CD4-positive, alpha-beta T cell treated with Interleukin-10 for 1 hour (primary cell): Measurements from ENCODE around the gene KCTD4.
"Not testable (repeated sequence)": the region's sequence is repeated elsewhere in the genome, so short reads cannot be mapped to it uniquely, and the experiment has no call there.

ENCODE experiments used
- DNase-seq: peaks from one replicate; pipeline ENCODE4 v3.0.0-alpha.2; 2020

The KCTD4 gene

DNA sequence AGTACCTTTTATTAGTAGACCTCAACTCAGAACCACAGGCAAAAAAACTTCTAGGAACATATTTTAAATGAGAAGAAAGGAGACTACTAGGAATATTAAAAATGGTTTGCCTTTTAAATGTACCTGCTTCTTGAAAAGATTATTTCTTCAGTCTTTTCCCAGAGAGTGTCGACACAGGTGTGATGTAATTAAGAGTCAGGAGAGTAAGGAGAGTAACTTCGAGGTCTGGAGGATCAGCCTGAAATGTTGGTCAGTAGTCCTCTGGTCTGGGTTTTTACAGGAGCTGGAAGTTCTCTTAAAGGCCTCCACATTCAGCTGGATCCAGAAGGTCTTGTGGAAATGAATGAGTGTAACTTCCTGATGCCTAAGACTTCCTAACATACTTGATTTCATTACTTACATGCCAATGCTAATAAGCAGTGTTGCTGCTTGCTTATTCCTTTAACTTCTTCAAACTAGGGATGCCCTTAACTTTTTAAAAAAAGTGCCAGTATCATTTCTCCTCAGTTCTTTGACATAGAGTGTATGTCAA lies at the start of gene KCTD4:
TSS of gene KCTD4 (minus strand) at position 345 of the 532 bp plus-strand sequence. CDS start 6,478 bp downstream, outside the sequence.
- no peak for DNase-seq

DNA sequence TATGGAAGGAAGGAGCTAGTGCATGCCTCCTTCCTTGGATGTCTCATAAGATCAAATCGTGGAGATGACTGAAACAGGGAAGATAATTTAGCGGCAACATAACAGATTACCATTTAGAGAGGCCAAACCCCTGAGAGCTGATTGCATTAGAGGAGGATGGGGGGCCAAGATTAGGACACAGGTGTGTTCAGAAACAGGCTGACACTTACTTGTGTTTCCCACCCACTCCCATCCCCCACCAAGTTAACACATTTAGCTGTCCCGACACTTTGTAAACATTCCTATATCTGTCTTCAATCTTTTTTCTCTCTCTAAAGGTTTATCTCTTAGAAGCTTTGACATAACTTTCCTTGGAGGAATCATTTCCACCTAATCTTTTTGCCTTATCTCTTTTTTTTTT lies 48.8 kb upstream of the KCTD4 start:
- no peak for DNase-seq

DNA sequence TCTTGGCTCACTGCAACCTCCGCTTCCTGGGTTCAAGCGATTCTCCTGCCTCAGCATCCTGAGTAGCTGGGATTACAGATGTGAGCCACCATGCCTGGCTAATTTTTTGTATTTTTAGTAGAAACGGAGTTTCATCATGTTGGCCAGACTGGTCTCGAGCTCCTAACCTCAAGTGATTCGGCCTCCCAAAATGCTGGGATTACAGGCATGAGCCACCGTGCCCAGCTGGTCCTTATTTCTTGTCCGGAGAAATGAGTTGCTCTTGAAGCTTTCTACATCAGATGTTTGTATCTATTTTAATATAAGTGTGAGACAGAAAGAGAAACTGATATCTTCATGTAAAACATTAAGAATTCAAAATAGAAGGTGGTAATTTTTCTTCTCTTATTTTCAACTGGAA lies 43.9 kb upstream of the KCTD4 start:
- DNase-seq: not testable (repeated sequence)

DNA sequence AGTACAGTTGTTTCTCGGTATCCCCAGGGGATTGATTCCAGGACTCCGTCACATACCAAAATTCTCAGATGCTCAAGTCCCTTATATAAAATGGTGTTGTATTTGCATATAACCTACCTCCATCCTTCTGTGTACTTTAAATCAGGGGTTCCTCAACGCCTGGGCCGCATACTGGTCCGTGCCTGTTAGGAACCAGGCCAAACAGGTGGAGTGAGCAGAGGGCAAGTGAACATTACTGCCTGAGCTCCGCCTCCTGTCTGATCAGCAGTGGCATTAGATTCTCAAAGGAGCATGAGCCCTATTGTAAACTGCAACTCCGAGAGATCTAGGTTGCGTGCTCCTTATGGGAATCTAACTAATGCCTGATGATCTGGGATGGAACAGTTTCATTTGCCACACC lies 42.2 kb upstream of the KCTD4 start:
- no peak for DNase-seq

DNA sequence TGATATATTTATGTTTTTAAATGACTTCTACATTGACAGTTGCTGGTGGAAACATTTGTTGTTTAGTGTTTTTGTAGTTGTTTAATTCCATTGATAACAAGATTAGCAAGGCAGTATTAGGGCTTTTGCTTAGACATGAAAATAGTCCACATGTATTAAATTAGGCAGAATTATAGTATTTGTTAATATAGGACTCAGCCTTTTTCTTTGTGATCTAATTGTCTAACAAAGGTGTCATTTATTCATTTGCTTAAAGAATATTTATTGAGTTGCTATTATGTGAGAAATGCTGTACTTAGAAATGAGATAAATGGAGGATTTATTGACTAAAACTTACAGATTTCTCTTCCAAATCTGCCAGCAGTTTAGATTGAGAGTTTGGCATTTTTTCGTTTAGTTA lies 41.7 kb upstream of the KCTD4 start:
- DNase-seq: no peak

DNA sequence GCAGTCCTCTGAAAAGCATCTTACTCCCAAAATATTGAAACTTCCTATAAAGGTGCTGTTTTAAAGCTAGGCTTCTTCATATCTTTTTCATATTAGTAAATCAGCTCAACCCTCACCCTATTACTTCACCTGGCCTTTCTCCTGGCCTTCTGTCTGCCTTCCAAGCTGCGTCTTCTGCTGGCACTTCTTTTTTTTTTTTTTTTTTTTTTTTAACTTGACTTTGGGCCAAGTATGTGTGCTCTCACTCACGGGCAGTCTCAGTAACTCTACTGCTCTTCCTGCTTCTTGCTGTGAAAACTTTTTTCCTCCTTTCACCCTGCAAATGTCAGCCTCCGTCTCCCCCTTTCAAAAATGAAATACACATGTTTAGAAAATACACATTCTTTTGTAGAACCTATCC lies 41.2 kb upstream of the KCTD4 start:
- DNase-seq: no peak

DNA sequence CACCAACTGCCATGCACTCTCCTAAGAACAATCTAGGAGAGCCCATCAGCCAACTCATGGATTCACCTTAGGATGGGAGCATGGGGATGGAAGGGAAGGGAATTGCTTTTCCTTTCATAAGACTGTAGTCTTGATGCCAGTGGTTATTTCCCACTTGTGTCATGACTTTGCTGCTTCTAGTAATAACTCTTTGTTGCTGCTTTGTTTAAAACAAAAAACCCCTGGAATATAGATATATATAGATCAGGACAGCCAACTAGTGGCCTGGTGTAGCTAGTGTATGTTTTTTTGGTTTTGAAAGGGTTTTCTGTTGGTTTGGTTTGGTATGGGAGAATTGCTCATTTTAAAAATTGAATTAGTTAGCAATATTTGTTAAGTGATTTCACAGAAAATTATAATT lies 39.3 kb upstream of the KCTD4 start:
- DNase-seq: no peak

DNA sequence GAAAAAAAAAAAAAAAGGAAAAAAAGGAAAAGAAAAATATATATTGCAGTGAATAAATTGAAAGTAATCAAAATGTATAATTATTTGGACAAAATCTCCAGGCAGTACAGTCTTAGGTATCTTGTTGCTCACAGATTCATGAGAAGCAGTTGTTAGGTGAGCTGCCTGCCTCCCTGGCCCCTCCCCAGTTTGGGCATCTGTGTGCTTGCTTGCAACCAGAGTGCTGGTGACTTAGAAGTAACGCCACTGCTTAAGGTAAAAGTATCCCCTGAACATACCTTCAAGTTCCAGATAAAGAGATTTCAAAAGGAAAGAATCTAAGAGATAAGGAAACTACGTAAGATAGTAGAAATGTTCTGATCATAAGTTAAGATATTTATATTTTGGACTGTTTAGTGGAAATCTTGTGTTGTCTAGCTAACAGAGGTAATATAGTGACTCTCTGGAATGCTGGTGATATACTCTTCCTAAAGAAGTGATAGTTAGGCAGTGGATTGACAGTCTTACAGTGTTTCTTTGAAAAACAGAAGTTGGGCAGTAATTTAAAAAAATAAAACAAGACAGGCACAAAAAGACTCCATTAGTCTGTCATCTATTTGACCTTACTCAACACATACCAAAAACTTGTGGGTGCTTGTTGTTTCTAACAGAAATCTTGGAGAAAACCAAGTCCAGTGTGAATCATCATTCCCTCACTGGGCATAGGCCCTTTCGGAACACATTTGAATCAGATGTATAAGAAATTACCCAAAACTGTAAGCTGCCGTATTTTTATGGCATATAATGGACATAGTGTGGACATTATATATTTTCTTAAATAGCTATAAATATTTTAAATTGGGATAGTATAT lies 38.3 kb upstream of the KCTD4 start:
- DNase-seq: no peak

DNA sequence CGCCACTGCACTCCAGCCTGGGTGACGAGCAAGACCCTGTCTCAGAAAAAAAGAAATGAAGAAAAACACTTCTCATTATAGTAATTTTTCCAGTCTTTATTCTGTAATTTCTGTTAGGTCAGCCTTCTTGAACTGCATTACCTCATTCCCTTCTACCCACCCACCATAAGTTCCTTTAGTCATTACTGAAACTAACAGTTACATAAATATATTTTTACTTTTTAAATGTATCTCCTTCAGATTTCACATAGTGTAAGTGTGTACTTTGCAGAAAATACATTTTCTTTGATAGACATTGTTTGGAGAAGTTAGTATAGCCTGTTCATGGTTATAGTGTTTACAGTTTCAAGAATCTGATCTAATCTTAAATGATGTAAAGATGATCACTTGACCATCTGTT lies 31.7 kb upstream of the KCTD4 start:
- no peak for DNase-seq

DNA sequence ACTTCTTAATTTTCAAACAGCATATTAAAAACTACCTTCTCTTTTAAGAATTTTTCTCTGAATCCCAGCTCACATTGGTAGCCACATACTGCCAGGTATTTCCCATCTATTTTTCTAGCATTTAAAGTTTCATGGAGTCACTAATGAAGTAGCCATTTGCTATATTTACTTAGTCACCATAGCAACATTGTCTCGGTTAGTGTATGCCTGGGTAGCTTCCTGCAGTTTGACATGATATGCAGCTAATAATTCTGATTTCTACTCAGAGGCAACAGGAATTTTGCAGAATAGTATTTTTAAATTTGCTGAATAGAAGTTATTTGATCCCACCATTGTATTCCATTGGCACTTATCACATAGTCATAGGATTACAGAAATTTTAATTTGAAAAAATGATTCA lies 30.9 kb upstream of the KCTD4 start:
- DNase-seq: no peak

DNA sequence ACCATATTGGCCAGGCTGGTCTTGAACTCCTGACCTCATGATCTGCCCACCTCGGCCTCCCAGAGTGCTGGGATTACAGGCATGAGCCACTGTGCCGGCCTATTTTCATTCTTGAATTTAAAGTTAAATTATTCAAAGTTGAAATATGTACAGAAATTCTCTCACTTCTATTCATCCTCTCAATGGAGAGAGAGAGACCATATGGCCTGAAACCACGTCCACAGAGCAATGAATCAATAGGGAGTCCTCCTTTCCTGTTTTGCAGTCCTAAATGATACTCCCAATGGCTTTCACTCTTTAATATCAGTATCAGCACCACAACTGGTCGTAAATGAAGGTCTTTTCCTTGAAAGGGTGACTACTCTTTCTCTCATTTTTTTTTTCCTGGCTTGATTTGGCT lies 30.5 kb upstream of the KCTD4 start:
- DNase-seq: no peak

DNA sequence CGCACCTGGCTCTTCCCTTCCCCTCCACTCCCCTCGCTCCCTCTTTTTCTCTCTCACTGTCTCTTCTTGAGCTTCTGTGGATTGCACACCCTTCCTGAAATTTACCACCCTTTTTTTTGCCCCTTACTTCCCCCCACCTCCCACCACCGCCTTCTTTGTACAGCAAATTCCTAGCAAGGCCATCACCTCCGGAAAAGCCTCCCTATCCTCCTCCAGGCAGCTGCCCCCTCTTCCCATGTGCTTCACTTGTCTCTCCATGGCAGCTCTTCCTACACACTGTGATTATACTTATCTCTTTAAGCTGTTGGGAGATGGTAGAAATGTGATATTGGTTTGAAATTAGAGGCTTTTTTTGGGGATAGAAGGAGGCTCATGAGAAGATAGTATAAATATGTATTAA lies 28.3 kb upstream of the KCTD4 start:
- no peak for DNase-seq

DNA sequence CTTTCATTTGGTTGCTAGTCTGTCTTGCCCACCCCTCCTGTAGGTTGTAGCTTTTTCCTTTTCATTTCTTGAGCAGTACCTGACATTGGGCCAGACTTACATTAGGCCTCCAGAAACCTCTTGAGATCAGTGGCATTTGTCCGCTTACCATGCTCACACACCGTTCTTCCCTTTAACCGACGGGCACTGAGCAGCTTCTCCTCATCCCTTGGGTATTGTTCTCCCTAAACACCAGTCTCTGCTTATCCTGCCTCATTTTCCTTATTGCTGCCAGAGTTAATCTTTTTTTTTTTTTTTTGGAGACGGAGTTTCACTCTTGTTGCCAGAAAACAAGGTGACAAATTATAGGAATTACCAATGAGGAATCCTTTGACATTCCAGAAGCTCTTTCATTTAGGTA lies 27.2 kb upstream of the KCTD4 start:
- no peak for DNase-seq

DNA sequence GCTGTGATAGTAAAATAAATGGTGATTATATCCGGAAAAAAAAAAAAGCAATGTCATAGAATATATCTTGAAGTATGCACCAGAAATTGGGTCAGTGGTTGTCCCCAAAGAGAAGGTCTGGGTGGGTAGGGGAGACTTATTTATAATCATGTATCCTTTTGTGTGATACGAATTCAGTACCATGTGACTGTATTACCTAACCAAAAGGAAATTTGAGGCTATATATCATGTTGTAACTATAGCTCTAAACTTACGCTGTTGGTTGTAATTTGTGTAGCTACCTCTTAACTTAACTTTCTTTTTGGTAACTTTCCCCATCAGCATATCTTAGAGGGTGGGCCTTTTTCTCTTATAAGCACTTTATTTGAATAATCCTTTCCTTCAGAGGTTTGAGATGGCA lies 25.2 kb upstream of the KCTD4 start:
- no peak for DNase-seq

DNA sequence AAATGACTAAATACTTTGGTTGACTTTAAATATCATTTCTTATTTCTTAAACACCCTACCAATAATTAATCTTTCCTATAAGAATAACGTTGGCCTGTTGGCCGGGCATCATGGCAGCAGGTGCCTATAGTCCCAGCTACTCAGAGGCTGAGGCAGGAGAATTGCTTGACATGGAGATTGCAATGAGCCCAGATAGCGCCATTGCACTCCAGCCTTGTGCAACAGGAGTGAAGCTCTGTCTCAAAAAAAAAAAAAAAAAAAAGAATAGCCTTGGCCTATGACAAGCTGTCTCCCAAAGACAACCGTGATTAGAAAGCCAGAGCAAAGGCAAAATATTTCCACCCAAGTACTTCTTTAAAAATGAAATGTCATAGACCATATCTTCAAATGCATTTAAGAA lies 24.5 kb upstream of the KCTD4 start:
- no peak for DNase-seq

DNA sequence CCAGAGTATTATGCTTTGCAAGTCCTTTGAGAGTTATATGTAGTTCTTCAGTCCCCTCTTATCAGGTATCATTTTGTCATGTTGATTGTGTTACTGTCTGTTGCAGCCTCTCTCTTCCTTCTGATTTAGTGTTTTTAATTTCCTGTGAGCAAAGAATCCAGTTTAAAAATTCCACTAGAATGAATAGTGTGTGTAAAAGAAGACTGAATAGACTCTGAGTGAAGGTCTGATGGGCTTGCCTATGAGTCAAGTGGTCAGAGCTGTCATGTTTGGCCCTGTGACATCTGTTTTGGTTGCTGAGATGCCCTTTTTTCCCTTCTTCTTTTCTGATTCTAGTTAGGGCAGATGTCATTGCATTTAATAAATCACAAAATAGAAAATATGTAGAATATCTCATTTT lies 23.3 kb upstream of the KCTD4 start:
- no peak for DNase-seq

DNA sequence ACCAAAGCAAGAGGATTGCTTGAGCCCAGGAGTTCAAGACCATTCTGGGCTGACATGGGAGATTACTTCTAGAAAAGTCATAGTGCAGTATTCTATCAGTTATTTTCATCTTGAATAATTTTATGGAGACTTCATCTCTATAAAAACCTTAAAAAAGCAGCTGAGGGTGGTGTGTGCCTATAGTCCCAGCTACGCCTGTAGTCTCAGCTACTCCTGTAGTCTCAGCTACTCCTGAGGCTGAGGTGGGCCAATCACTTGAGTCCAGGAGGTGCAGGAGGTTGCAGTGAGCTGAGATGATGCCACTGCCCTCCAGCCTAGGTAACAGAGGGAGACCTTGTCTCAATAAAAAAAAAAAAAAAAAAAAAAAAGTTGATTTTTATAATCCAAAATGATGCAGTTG lies 22.1 kb upstream of the KCTD4 start:
- no peak for DNase-seq

DNA sequence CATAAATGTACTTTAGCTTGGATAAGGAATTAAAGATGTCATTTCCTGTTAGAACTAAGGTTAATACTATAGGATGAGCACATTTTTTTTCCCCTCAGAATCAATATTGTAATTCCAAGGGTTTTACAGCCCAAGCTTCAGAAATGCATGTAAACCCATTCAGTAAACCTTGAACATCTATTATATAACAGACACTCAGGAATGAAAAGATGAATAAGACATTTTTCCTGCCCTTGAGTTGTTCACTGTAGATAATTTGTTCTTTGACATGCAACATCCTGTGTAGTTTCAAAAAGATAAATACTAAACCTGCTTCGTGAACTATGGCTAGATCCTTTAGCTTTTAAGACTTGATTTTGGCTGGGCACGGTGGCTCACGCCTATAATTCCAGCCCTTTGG lies 21.7 kb upstream of the KCTD4 start:
- DNase-seq: no peak

DNA sequence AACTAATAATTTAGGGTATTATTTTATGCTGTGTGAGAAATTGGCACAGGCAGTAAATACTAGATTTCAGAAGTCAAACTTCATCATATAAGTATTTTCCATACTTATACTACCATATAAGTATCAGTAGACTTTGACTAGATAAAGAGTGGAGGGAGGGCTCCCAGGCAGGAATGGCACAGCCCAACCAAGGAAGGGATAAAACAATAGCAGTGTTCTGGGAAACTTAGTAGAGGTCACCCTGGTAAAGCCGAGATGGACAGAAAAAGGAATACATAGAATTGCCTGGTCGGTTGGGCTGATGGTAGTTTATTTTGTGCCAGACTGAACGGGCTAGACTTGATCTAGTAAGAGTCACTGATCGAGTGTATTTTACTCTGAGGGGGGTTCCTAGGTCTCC lies 19.6 kb upstream of the KCTD4 start:
- DNase-seq: no peak

DNA sequence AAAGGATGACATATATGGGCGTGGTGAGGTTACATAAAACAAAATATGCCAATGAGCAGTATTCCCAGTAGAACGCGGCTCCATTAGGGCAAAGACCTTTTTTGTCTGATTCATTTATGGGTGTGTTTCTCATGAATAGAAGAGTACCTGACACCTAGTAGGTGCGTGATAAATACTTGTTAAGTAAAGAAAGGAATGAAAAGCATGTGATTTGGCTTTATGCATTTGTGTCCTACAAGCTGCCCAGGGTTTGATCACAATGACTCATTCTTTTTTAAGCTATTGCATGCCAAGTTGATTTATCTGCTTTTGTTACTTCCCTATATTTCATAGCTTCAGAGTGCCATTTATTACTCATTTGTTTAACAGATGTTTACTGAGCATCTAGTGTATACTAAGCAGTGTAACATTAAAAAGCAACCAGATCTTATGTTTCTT lies 19.1 kb upstream of the KCTD4 start:
- no peak for DNase-seq

DNA sequence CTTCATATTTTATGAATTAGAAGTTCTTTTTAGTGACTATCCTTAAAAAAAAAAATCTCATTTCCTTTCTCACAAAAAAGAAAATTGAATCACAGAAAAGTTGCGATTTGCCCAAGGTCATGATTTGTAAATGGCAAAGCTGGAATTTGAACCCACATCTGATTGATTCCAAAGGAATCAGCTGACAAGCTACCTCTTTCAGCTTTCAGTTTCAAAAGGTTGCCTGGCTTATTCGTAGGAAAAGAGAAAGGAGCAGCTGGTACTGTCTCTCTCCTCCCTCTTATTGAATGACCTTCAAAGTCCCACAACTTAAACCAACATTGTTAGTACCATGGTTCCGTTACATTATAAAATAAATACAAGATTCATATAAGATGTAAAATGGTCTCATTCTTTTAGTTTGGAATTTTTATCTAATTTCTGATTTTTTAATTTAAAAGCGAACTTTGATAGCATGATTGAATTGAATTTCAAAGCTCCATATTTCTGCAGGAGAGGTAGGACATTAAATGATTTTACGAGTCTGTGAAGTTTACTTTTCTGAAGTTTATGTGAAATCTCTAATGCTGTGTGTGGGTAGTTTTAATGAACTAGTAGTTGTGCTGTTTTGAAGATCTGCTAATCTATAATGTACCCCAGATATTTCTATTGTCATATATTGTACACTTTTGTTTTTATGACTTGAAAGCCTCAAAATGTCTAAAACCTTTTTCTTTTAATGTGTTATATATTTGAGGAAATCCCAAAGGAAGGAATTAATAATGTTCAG lies 18.5 kb upstream of the KCTD4 start:
- DNase-seq: no peak

DNA sequence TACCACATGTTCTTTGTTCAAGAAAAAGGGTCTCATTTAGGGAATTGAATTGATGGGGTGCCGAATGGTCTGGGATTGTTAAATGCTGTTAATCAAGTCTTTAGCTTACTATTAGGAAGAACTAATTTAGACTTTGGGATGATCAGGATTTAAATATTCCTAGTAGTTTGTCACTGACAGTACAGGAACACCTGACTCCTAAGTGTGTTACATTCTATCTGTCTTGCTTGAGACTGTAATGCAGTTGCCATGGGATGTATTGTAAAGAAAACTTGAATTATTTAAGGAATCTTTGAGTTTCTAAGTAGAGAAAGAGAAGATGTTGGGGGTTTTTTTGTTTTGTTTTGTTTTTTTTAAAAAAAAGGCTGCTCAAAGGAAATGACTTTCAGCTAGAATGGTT lies 17.8 kb upstream of the KCTD4 start:
- no peak for DNase-seq

DNA sequence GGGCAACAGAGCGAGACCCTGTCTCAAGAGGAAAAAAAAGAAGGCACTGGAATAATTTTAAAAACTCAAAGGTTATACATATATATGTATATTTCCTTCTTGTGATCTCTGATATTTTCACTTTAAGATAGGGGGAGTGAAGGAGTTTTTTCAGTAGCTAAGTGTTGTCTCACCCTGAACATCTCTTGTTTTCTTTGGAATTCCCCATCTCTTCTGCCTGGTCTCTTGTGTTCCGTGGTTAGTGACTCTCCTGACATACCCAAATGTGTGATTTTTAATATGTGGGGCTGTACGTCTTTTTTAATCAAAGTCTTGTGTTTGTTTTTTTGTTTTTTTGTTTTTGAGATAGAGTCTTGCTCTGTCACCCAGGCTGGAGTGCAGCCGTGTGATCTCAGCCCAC lies 15.3 kb upstream of the KCTD4 start:
- no peak for DNase-seq

DNA sequence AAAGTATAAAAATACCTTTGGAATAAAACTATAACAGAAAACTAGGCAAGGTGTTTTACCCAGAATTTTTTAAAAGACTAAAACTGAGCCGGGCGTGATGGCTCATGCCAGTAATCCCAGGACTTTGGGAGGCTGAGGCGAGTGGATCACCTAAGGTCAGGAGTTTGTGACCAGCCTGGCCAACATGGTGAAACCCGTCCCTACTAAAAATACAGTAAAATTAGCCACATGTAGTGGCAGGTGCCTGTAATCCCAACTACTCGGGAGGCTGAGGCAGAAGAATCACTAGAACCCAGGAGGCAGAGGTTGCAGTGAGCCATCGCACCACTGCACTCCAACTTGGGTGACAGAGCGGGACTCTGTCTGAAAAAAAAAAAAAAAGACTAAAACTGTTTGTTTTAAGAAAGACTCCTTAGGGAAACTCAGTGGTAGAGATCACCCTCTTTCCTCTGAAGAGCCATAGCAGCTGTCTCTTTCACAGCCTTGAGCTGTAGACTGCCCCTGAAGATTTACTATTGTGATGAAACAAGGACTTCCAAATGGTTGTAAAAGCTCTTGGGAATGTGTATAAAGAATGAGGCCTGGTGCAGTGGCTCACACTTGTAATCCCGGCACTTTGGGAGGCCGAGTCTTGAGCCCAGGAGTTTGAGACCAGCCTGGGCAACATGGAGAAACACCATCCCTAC lies 14.7 kb upstream of the KCTD4 start:
- DNase-seq: no peak
